Activated CD4-positive, alpha-beta T cell treated with anti-CD3 and anti-CD28 coated beads, Interleukin-2, Interleukin-6, amounts not matched to agents 100 ng/mL and 50 ng/mL, durations not matched to agents 16 hours and 8 hours (primary cell): ENCODE results near the gene CCS.
"Not testable (repeated sequence)": the region's sequence is repeated elsewhere in the genome, so short reads cannot be mapped to it uniquely, and the experiment has no call there.

ENCODE experiments used
- DNase-seq: peaks from one replicate; pipeline ENCODE4 v3.0.0-alpha.2; 2020

The CCS gene

DNA sequence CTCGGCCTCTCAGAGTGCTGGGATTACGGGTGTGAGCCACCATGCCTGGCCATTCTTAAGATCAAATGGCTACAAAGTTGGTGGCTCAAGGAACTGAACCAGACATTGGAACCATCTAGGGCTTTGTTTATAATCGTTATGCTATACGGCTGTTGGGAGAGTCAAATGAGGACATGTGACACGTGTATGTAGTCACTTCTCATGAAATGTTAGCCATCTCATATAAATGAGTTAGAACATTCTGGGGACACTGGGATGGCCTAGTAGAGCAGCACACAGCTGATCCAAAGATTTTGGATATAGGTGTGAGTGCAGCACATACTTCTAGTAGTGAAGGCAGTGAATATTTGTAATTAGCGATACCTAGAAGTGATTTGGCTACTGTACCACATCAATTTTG lies 38.9 kb downstream of the CCS start:
- no peak for DNase-seq

GRCh38 chr11:66632952-66633351 lies 40.0 kb downstream of the CCS start:
- no peak for DNase-seq

DNA sequence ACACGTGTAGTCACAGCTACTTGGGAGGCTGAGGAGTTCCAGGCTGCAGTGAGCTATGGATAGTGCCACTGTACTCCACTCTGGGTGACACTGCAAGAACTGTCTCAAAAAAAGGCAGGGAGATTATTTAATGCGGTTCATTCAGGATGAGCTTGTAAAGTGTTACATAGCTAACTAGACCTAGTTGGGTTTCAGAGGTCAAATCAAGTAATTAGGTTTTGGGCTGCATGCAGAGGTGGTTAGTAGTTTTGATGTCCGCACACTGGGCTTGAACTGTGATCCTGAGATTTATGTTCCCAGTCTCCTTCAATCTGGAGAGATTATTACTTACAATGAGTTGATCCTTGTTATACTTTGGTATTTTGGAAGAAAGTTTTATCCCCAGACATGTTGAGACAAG lies 43.4 kb downstream of the CCS start:
- DNase-seq = no peak

GRCh38 chr11:66637557-66638176 lies 44.7 kb downstream of the CCS start:
- no peak for DNase-seq

- DNase-seq = peak; percentile 99
Observed at GRCh38 chr11:66638177-66639065, 45.4 kb downstream of the CCS start, which contains the start of gene RBM4. TSS of gene RBM4 (plus strand) at chr11:66638703. CDS start at chr11:66639712, 1,009 bp downstream.

GRCh38 chr11:66639066-66639813 lies 46.3 kb downstream of the CCS start:
- peak; percentile 29 for DNase-seq

DNA sequence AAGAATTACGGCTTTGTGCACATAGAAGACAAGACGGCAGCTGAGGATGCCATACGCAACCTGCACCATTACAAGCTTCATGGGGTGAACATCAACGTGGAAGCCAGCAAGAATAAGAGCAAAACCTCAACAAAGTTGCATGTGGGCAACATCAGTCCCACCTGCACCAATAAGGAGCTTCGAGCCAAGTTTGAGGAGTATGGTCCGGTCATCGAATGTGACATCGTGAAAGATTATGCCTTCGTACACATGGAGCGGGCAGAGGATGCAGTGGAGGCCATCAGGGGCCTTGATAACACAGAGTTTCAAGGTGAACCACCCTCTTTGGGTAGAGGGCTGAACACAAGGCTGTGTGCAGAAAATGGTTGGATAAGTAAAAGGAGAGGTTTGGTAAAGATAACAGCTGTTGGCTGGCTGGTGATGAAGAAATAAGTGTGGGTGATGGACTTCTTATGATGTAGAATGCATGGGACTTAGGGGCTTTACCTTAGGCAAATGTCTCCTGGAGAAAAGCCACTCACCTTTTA lies 46.9 kb downstream of the CCS start:
- not testable (repeated sequence) for DNase-seq

DNA sequence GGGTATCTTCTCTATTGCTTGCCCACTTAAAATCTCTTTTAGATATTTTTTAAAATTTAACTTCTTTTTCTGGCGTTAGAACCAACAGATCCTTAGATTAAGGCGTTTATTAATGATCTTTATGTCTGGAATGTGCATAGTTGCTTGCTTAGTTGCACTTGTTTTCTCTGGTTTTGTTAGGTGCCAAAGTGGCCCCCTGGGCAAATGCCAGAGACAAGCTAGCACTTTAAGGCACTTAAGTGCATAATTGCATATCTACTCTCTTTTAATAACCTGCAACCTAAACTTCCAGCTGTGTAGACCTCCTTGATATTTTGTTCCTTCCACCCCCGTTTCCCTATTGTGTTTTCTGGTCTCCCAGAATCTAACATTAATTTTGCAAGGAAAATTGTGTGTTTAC lies 48.8 kb downstream of the CCS start:
- DNase-seq = no peak

DNA sequence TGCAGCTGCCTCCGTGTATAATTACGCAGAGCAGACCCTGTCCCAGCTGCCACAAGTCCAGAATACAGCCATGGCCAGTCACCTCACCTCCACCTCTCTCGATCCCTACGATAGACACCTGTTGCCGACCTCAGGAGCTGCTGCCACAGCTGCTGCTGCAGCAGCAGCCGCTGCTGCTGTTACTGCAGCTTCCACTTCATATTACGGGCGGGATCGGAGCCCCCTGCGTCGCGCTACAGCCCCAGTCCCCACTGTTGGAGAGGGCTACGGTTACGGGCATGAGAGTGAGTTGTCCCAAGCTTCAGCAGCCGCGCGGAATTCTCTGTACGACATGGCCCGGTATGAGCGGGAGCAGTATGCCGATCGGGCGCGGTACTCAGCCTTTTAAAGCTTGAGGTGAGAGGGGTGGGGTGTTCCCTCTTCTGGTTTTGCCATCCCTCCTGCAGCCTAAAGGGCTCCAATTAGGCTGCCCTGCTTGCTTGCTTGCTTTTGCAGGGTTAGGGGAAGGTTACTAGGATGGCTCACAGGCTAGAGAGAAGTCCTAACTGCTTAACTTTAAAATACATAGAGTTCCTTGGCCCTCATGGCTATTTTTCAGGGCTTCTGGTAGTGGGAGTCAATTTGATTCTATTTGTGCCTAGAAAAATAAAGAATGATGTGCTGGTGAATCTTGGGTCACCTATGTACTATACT lies 50.9 kb downstream of the CCS start:
- no peak for DNase-seq

GRCh38 chr11:66646828-66647227 lies 53.8 kb downstream of the CCS start:
- no peak for DNase-seq

- no peak for DNase-seq
Observed at GRCh38 chr11:66649903-66650302, 56.9 kb downstream of the CCS start.

- no peak for DNase-seq
Observed at GRCh38 chr11:66651016-66651415, 58.0 kb downstream of the CCS start.

- DNase-seq = no peak
Observed at GRCh38 chr11:66652651-66653050, 59.7 kb downstream of the CCS start.

DNA sequence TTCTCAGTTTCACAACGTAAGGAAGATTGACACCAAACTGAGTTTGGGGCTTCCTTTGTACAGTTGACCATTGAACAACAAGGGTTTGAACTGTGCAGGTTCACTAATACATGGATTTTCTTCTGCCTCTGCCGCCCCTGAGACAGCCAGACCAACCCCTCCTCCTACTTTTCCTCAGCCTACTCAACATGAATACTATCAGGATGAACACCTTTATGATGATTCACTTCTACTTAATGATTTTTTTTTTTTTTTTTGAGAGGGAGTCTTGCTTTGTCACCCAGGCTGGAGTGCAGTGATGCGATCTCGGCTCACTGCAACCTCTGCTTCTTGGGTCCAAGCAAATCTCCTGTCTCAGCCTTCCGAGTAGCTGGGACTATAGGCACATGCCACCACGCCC lies 60.1 kb downstream of the CCS start:
- DNase-seq = no peak
